Cortex of kidney (tissue), 1 donor: Measurements from ENCODE around the gene PTCRA.
"Not testable (repeated sequence)": the region's sequence is repeated elsewhere in the genome, so short reads cannot be mapped to it uniquely, and the experiment has no call there.

ENCODE experiments used
- DNase-seq: peaks from one replicate; lab custom pipeline; 2025; lab: John Stamatoyannopoulos, UW

The PTCRA gene

GRCh38 chr6:42915732-42916131 lies at the start of gene PTCRA:
PTCRA (plus strand) TSS chr6:42916053; CDS start chr6:42916070, 17 bp downstream.
- DNase-seq: no peak

DNA sequence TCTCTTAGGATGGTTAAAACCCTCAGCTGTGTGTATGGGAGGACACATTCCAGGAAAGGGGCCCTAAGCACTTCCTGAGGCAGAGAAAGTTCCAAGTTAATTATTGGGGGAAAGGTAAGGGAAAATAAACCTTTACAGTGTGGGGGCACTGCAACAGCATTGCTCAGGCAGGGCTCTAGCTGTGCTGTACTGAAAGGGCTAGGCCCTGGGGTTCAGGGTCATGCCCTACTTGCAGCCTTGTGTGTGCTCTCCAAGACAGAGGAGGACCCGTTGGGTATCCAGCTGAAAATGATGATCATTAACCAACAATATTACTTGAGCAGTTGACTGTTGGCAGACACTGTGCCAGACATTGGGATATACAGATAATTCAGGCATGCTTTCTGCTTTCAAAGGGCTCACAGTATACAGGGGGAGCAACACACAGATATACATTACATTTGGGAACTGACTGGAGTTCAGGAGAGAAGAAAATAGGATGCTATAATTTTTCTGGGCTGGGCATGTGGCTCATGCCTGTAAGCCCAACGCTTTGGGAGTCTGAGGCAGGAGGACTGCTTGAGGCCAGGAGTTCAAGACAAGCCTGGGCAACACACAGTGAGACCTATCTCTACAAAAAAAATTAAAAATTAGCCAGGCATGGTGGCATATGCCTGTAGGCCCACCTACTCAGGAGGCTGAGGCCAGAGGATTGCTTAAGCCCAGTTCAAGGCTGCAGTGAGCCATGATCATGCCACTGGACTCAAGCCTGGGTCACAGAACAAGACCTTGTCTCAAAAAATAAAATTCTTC lies 45.5 kb upstream of the PTCRA start:
- no peak for DNase-seq

- DNase-seq: no peak
Measured at GRCh38 chr6:42871711-42872110, 44.1 kb upstream of the PTCRA start.

GRCh38 chr6:42873313-42873712 lies 42.5 kb upstream of the PTCRA start:
- DNase-seq: no peak

- DNase-seq: no peak
Measured at GRCh38 chr6:42877695-42878094, 38.2 kb upstream of the PTCRA start.

DNA sequence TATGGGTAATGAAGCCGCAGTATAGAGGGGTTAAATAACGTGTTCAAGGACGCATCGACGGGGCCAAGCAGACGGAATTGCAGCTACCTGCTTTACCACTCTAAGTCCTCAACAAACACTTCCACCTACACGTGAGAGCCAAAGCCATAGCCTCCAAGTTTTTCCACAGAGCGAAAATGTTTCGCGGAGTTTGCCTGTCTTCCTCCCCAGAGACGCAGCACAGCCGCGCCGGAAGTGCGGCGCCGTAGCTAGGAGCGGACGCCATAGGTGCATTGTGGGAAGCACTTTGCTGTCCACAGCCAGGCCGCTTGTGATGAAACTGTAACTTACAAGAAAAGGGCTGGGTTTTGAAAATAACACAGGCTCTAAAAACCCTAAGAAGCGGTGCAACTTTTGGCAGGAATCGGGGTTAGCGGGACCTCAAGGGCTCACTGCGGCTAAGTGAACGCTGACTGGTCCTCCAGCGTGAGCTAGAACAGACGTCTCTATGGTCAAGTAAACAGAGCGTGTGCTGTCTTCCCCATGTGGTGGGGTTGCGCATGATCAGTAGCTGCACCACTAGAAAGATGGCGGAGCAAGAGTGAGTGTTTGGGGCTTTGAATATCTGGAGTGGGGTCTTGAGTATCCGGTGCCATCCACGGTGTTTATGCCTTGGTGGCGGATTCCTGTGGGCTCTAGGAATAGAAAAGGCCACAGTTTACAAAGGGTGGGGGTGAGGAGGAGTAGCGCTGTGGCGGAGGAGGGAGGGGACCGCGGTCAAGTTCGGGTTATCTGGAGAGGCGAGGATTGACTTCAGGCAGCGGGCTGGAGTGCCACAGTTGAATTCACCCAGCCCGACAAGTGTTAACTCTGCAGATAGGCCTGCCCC lies 36.2 kb upstream of the PTCRA start, which contains the start of gene RPL7L1:
TSS of gene RPL7L1 (plus strand) at position 245 of the 868 bp plus-strand sequence. CDS start at position 540, 295 bp downstream.
- DNase-seq: no peak

- DNase-seq: not testable (repeated sequence)
Measured at GRCh38 chr6:42880240-42880817, 35.5 kb upstream of the PTCRA start.

- not testable (repeated sequence) for DNase-seq
Measured at GRCh38 chr6:42880871-42881270, 35.0 kb upstream of the PTCRA start.

- DNase-seq: no peak
Measured at GRCh38 chr6:42885702-42886101, 30.2 kb upstream of the PTCRA start.

- not testable (repeated sequence) for DNase-seq
Measured at GRCh38 chr6:42888201-42888600, 27.7 kb upstream of the PTCRA start.

DNA sequence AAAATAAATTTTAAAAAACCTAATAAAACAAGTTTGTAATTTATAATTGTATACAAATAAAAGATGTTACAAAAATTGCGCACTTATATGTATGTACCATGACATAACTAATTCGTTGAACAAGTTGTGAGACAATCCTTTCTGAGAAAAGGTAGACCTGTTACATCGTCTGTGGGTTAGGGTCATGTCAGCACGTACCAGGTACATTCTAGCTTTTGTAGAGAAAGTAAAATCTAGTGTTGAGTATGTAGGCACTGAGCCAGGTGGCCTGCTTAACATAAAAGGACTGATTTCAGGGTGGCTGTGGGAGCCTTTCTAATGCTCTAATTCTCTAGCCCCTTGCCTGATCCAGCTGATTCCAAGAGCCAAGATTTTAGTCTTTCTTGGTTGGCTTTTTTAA lies 26.0 kb upstream of the PTCRA start:
- no peak for DNase-seq

DNA sequence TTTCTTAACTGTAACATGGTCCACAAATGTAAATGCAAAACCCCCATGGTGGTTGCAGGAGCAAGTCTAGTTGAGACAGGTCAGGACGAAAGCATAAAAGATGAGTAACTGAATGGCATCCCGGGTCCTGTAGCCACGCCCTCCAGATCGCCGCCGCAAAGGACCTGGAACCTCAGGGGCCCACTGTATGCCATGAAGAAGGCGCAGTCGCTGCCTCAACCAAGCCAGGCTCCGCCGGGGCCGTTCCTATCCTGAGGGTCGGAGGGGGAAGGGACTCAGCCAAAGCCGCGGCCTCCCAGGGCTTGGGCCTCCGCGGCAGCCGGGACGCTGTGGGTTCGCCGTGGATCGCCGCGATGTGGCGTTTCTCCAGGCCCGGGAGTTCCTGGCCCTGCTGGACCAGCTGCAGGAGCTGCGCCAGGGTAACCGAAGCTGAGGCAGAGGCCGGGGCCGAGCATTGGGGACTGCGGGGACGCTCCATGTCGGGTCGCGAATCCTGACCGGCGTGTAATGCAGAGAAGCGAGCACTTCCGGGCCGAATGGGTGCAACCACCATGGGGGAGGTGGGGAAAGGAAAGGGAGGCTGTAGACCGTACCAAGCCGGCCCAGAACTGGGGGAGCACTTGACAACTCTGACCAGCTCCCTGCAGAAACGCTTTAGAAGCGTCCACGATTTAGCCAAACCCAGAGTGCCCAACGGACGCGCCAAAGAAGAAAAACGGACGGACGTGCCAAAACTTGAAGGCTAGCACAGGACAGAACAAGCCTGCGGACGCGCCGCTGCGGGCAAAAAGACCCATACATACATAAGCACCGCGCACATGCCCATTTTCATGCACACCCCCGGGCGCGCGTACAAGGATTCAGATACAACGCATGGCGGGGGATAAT lies 25.3 kb upstream of the PTCRA start:
- DNase-seq: no peak

GRCh38 chr6:42891199-42891722 lies 24.6 kb upstream of the PTCRA start:
- no peak for DNase-seq

- DNase-seq: not testable (repeated sequence)
Measured at GRCh38 chr6:42894041-42894828, 21.6 kb upstream of the PTCRA start.

- DNase-seq: no peak
Measured at GRCh38 chr6:42896178-42896719, 19.6 kb upstream of the PTCRA start.

DNA sequence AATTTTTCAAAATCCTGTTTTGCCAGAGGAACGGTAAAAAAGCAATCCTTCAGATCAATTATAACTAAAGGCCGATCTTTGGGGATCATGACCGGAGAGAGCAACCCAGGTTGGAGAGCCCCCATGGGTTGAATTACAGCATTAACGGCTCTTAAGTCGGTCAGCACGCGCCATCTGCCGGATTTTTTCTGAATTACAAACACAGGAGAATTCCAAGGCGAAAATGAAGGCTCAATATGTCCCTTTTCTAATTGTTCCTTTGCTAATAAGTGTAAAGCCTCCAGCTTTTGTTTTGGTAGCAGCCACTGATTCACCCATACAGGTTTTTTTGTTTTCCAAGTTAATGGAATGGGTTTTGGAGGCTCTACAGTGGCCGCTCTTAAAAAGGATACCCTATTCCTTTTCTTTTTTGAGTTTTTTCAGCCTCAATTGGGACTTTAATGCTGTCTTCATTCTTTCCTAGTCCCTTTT lies 16.9 kb upstream of the PTCRA start:
- DNase-seq: no peak

DNA sequence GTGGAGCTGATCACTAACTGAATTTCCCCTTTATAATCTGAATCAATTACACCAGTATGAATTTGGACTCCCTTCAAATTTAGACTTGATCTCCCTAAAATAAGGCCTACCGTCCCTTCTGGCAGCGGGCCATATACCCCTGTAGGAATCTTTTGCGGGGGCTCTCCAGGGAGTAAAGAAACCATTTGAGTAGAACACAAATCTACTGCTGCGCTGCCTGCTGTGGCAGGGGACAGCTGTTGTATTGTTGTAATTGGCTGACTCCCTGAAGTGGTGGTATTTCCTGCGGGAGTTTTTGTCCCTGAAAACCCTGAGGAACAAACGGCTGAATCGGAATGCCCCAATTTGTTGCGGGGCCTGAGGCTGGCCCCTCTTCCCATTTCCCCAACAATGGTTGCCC lies 16.0 kb upstream of the PTCRA start:
- no peak for DNase-seq

GRCh38 chr6:42901538-42901957 lies 14.3 kb upstream of the PTCRA start:
- no peak for DNase-seq

GRCh38 chr6:42902429-42903263 lies 13.2 kb upstream of the PTCRA start:
- DNase-seq: not testable (repeated sequence)
